CD4-positive, alpha-beta T cell (primary cell): ENCODE data around the gene MEA1. TPM values are rescaled to one million over a fixed set of nuclear protein-coding genes. Genes with fewer than 3 reads are reported as not detected.

ENCODE experiments used
- ATAC-seq: fragments of 200-7000 bp; cut with Tn5 transposase; one replicate; pipeline ENCODE4 v1.10.0; 2022; ENCODE audit warnings: mild to moderate bottlenecking; ENCODE audit not compliant: poor library complexity
- CTCF ChIA-PET: fragments of 350-600 bp; sonication (Branson Sonifier 250); formaldehyde crosslinking; loops from one replicate; lab custom pipeline; 2021; ENCODE audit warnings: antibody characterized with exemption, inconsistent platforms; lab: Charles Lee
- POLR2A ChIA-PET: fragments of 350-600 bp; sonication (Branson Sonifier 250); formaldehyde crosslinking; loops from one replicate; lab custom pipeline; 2021; ENCODE audit warnings: antibody characterized with exemption, inconsistent platforms; lab: Charles Lee
- DNase-seq, 14 experiments: peaks; one replicate each; pipeline ENCODE4 v3.0.0-alpha.2; 2013 to 2020; ENCODE audit warnings: mixed read lengths in 2 of 14
- H3K27ac ChIP-seq, 2 donors: one replicate each; pipeline versions ENCODE4 v1.5.1 to v1.7.0; 2013; ENCODE audit warnings: low read length in 2 of 2, low read depth in 1 of 2, mild to moderate bottlenecking in 1 of 2
- H3K27me3 ChIP-seq, 2 experiments: 1 replicate in 1 of 2; 2 replicates in 1 of 2; pipeline versions ENCODE4 v1.6.1 to v1.7.0; 2013; ENCODE audit warnings: low read length in 2 of 2, control low read depth in 1 of 2, mild to moderate bottlenecking in 1 of 2, moderate library complexity in 1 of 2; ENCODE audit not compliant: insufficient read depth in 2 of 2, control insufficient read depth in 1 of 2
- H3K36me3 ChIP-seq: one replicate; pipeline ENCODE4 v1.6.1; 2013; ENCODE audit warnings: low read length, control low read depth; ENCODE audit not compliant: insufficient read depth
- H3K4me1 ChIP-seq: one replicate; pipeline ENCODE4 v1.6.1; 2013; ENCODE audit warnings: low read length, control low read depth; ENCODE audit not compliant: insufficient read depth
- H3K4me3 ChIP-seq: one replicate; pipeline ENCODE4 v1.5.1; 2013; ENCODE audit warnings: mild to moderate bottlenecking, low read length, moderate library complexity
- H3K9me3 ChIP-seq, 2 experiments: 1 replicate in 1 of 2; 2 replicates in 1 of 2; pipeline versions ENCODE4 v1.6.1 to v1.7.0; 2013; ENCODE audit warnings: low read length in 2 of 2, mild to moderate bottlenecking in 2 of 2, control low read depth in 1 of 2, moderate library complexity in 1 of 2; ENCODE audit not compliant: control insufficient read depth in 1 of 2, insufficient read depth in 1 of 2
- H3K27ac Mint-ChIP-seq: one replicate; pipeline ENCODE4 v1.8.0; 2020; ENCODE audit warnings: mixed read lengths
- H3K27me3 Mint-ChIP-seq: one replicate; pipeline ENCODE4 v1.8.0; 2021; ENCODE audit warnings: mixed read lengths
- H3K36me3 Mint-ChIP-seq: one replicate; pipeline ENCODE4 v1.8.0; 2021; ENCODE audit warnings: low read depth, mixed read lengths
- H3K4me1 Mint-ChIP-seq: one replicate; pipeline ENCODE4 v1.8.0; 2021; ENCODE audit warnings: low read depth, mixed read lengths
- H3K4me3 Mint-ChIP-seq: one replicate; pipeline ENCODE4 v1.8.0; 2020; ENCODE audit warnings: mild to moderate bottlenecking, mixed read lengths
- H3K9me3 Mint-ChIP-seq: one replicate; pipeline ENCODE4 v1.8.0; 2020; ENCODE audit warnings: mixed read lengths
- CTCF ChIP-seq: fragments of 200-600 bp; IDR thresholded peaks from one replicate; pipeline ENCODE4 v1.8.0; 2022; ENCODE audit warnings: antibody characterized with exemption, mild to moderate bottlenecking
- intact Hi-C, 2 experiments: fragments of 100-400 bp; cut with DNase I in 1 of 2; cut with micrococcal nuclease in 1 of 2; formaldehyde crosslinking; loops; one replicate each; pipeline versions ENCODE4 v1.15.1 to v1.9.0; 2023 to 2025; cut with DNase I, micrococcal nuclease
- total RNA-seq, 174 experiments: library from RNA in 2 of 174; stranded (reverse) in 2 of 174; gene quantifications; one replicate each; pipeline ENCODE4 v1.2.3 and lab custom pipeline; 2021 to 2026

MEA1 gene
- total RNA-seq, 2 experiments from 2014 or later, result 13.6 to 17.0 TPM

- Mint-ChIP-seq H3K27me3 (no peaks in the 10 kb centered on the region), H3K4me3 (peak overlapping the region; percentile 38), H3K36me3 (peaks cover 23% of the 10 kb centered on the region), H3K9me3 (no peaks in the 10 kb centered on the region), H3K4me1 (peaks cover 20% of the 10 kb centered on the region), H3K27ac (no peak overlapping the region)
- ChIA-PET POLR2A (interaction anchor here (2.9 kb wide), 1 partner anchor 17 kb away, joined by 18 read pairs; the partner anchor contains the start of gene PEX6), CTCF (no interaction called here)
- intact Hi-C loops, result no loop called here
- TF ChIP-seq CTCF, result no peak
- H3K4me1 ChIP-seq, result peaks cover 15% of the 10 kb centered on the region
- H3K27me3 ChIP-seq, result no peaks in the 10 kb centered on the region
- ATAC-seq (no peak), DNase-seq (no peak)
- peaks cover 26% of the 10 kb centered on the region for H3K36me3 ChIP-seq
- no peak overlapping the region for H3K4me3 ChIP-seq
- H3K27ac ChIP-seq, result no peak overlapping the region
- H3K9me3 ChIP-seq, result no peaks in the 10 kb centered on the region
These were observed 51.6 kb downstream of the MEA1 start for GRCh38 chr6:42962096-42962495.

Other genes starting within 250 kb of the MEA1 start
- gene BICRAL, start 231.9 kb downstream of the MEA1 start, total RNA-seq, result 10 to 100 TPM; 15.0 to 15.8 TPM
- 10 to 100 TPM; 76.1 TPM for gene RPL7L1, start 134.3 kb downstream of the MEA1 start, total RNA-seq
- not detected for gene PTCRA, start 97.9 kb downstream of the MEA1 start, total RNA-seq
- gene CNPY3, start 84.5 kb downstream of the MEA1 start, total RNA-seq, result 10 to 100 TPM; 41.2 to 43.8 TPM
- gene GNMT, start 53.2 kb downstream of the MEA1 start, total RNA-seq, result 1 to 10 TPM; 1.2 to 2.1 TPM
- 10 to 100 TPM; 12.8 to 13.6 TPM for gene PEX6, start 34.8 kb downstream of the MEA1 start, total RNA-seq
- 10 to 100 TPM; 15.3 to 17.5 TPM for gene PPP2R5D, start 29.4 kb downstream of the MEA1 start, total RNA-seq
- gene KLHDC3, start 303 bp upstream of the MEA1 start, total RNA-seq, result 10 to 100 TPM; 21.0 to 22.3 TPM
- gene RRP36, start 7.7 kb upstream of the MEA1 start, total RNA-seq, result 10 to 100 TPM; 17.2 to 17.7 TPM
- gene CUL7, start 39.9 kb upstream of the MEA1 start, total RNA-seq, result 1 to 10 TPM; 5.9 to 6.9 TPM
- 10 to 100 TPM; 42.8 to 48.0 TPM for gene MRPL2, start 45.5 kb upstream of the MEA1 start, total RNA-seq
- 10 to 100 TPM; 39.6 to 40.8 TPM for gene KLC4, start 45.7 kb upstream of the MEA1 start, total RNA-seq
- gene PTK7, start 62.4 kb upstream of the MEA1 start, total RNA-seq, result 1 to 10 TPM; 1.2 to 1.6 TPM
- gene SRF, start 157.3 kb upstream of the MEA1 start, total RNA-seq, result 10 to 100 TPM; 22.8 to 23.7 TPM
- gene CUL9, start 168.2 kb upstream of the MEA1 start, total RNA-seq, result 10 to 100 TPM; 75.5 to 79.2 TPM
- 10 to 100 TPM; 27.3 to 30.6 TPM for gene DNPH1, start 215.5 kb upstream of the MEA1 start, total RNA-seq
- not detected for gene TTBK1, start 229.5 kb upstream of the MEA1 start, total RNA-seq